Astrocyte of the spinal cord (primary cell): ENCODE results near the gene KCNMB1.

Experiments used
- DNase-seq: peaks from one replicate; pipeline ENCODE4 v3.0.0; 2011; ENCODE audit warnings: low read depth, low spot score
- H3K4me3 ChIP-seq: 2 replicates; pipeline ENCODE4 v1.5.1; 2011; ENCODE audit warnings: low read depth, mild to moderate bottlenecking, low read length, moderate library complexity
- CTCF ChIP-seq: IDR thresholded peaks from 2 replicates; pipeline ENCODE4 v1.5.1; 2012; ENCODE audit warnings: low read depth, mild to moderate bottlenecking, low read length, inconsistent platforms
- in situ Hi-C: cut with HindIII; loops from 2 replicates; pipeline ENCODE4 v1.10.0; 2017; ENCODE audit warnings: low sequenced_read_pairs

The KCNMB1 gene

DNA sequence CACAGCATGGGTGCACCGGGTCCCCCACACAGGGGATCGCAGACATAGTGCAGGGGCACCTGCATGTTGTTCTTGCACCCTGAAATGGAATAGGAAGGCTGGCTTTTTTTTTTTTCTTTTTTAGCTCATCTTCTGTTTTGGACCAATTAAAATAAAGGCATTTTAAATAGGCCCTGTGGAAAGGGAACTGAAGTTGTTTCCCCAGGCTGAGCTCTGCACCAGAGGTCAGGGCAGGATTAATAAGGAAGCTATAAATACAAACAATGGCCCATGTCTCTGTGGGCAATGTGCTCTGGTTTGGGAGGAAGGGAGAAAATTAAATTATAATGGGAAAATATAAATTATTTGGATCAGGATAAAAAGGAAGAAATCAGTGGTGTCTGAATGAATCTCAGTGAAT is 21.2 kb upstream of the KCNMB1 start:
- in situ Hi-C loops = no loop called here
- no peak overlapping the region for H3K4me3 ChIP-seq
- DNase-seq = no peak
- no peak for TF ChIP-seq CTCF

DNA sequence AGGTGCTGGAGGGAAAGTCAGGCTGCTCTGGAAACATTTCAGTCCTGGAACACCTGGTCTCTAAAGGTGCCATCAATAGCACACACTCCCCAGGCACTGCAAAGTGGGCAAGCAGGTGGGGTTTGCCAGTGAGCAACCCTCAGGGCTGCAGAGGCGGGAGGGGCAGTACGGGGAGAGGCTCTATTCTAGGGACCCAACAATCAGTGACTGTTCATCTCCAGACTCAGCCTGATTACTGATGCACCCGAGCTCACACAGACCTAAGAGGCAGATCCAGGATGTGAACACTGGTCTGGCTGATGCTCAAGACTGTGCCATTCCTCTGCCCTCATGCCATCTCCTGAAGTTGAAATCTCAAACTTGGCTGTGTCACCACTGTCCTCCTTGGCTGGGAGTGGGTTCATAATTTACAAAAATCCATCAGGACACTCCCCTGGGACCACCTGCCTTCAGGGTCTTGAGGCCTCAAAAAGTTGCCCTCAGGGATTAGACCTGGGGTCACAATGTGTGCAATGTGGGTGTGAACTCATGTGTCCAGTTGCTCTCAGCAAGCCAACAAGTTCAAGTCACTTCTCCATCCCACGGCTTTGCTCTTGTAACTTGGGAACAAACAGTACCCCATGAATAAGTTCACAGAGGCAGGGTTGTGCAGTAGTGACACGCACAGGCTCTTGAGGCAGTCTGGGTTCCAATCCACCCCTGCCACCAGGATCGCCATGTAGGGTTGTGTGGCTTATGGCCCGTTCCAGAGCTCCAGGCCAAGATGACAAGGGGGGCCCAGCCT is 19.9 kb upstream of the KCNMB1 start:
- H3K4me3 ChIP-seq = no peak overlapping the region
- TF ChIP-seq CTCF = no peak
- DNase-seq = no peak
- in situ Hi-C loops = no loop called here

DNA sequence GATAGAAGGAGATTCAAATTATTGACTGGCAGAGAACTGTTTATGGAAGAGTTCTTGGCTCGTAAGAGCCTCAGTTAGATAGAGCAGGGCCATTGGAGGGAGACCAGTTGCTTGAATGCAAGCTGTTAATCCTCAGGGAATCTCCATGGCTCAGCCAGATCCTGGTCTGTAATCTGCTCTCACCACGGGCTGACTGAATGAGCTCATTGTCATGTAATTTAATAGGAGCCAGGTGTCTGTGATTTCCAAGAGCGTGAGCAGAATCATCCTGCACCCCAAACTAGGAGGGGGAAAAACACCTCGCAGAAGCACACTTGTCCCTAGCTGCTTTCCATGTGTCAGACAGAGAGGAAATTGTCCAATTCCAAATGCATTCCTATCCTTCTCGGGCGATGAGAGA is 19.1 kb upstream of the KCNMB1 start:
- DNase-seq = no peak
- no peak for TF ChIP-seq CTCF
- in situ Hi-C loops = no loop called here

DNA sequence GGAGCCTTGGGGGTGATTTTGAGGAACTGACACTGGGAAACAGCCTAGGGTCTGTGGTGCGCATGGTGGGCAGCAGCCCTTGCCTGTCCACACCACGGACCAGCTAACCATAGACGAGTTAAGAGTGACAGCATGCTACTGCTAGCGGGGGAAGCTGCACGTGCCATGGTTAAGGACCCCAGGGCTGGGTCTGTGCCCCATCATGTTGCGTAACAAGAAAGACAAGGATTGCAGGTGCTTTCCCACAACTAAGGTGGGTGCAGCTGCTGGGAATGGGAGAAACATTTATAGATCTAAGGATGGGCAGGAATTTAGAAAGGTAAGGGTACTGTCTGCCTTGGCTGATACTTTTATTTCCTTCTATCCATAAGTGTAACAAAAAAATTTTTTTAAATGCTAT is 17.9 kb upstream of the KCNMB1 start:
- no peak for DNase-seq
- in situ Hi-C loops = no loop called here
- no peak for TF ChIP-seq CTCF
- H3K4me3 ChIP-seq = no peak overlapping the region

More for the DNA sequence above, 19.1 kb upstream of the KCNMB1 start:
- H3K4me3 ChIP-seq = no peak overlapping the region

DNA sequence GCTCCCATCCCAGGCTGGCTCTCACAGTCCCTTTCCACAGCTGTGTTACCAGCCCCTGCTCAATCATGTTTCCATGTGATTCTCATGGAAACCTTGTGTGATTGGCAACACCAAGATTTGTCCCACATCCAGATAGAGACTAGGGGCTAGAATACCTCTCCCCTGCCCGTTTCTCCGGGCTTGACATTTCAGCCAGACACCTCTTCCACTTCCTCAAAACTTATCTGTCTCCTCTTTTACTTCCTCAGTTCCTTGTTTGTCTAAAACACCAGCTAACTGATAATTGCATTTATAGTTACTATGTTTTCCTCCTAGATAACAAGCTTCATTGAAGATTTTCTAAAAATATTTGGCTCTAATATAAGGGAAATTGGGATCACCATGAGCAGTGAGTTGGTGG is 16.6 kb upstream of the KCNMB1 start:
- DNase-seq = no peak
- no peak overlapping the region for H3K4me3 ChIP-seq
- in situ Hi-C loops = no loop called here
- TF ChIP-seq CTCF = no peak

- no peak for DNase-seq
- in situ Hi-C loops = no loop called here
- TF ChIP-seq CTCF = no peak
- H3K4me3 ChIP-seq = no peak overlapping the region
These were observed 15.2 kb upstream of the KCNMB1 start for GRCh38 chr5:170404398-170404797.
